ENCODE results near the gene CCDC112.
"Not testable (repeated sequence)": the region's sequence is repeated elsewhere in the genome, so short reads cannot be mapped to it uniquely, and the experiment has no call there.

Gene CCDC112

GRCh38 chr5:115296124-115297022 lies at the start of gene CCDC112:
Gene CCDC112 (minus strand): TSS chr5:115296654. CDS start chr5:115296543, 111 bp downstream.
- DNase-seq: peak; percentile 44 to 79

DNA sequence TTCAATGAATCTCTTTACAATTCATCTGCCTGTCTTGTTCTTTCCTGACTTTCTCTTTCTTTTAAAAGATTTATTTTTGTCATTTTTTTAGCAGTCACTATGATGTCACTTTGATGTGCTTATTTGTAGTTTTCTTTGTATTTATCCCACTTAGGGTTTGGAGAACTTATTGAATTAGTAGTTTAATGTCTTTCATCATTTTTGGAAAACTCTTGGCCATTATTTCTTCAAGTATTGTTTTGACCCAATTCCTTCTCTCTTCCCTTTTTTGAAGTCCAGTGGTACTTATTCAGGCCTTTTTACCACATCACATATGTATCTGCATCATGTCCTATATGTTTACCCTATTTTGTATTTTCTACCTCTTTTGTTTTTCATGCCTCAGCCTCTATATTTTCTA lies 48.9 kb upstream of the CCDC112 start:
- no peak for DNase-seq

- DNase-seq: no peak
These were observed 47.4 kb upstream of the CCDC112 start for GRCh38 chr5:115343855-115344254.

- DNase-seq: no peak
These were observed 46.3 kb upstream of the CCDC112 start for GRCh38 chr5:115342590-115343377.

DNA sequence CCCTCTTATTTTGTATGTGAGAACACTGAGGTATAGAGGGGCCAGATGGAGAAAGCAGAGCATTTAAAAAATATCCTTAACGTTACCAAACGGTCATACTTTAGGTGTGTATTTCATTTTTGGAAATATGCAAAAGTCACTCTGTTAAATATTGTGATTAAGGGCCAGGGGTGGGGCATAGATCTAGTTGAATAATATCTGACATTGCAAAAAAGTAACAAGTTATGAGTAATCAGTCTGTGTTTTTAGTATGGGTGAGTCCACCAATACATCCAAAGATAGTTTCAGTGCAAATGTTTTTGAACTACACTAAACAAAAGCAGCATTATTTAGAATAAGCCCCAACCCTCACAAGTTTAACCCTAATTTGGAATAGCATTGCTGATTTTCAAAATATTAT lies 45.3 kb upstream of the CCDC112 start:
- DNase-seq: no peak

- DNase-seq: no peak
These were observed 42.4 kb upstream of the CCDC112 start for GRCh38 chr5:115338851-115339250.

GRCh38 chr5:115337882-115338281 lies 41.4 kb upstream of the CCDC112 start:
- DNase-seq: no peak

DNA sequence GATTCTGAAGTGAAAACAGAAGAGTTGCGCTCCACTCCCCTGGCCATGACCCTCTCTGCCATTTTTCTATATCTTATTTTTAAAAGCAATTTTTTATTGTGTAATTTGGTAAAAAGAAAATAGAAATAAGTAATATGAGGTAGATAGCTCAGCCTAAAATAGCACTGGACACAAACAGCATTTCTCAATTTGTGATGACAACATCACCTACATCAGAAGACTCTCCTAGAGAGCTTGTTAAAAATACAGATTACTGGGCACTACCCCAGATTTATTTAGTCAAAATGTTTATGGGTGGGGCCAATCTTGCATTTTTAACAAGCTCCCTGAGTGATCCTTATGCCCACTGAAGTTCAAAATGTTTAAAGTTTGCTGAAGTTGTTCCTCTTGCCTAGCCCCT lies 40.5 kb upstream of the CCDC112 start:
- no peak for DNase-seq

GRCh38 chr5:115336201-115336720 lies 39.8 kb upstream of the CCDC112 start:
- DNase-seq: no peak

GRCh38 chr5:115335301-115335700 lies 38.8 kb upstream of the CCDC112 start:
- no peak for DNase-seq

- DNase-seq: no peak
These were observed 36.7 kb upstream of the CCDC112 start for GRCh38 chr5:115333164-115333563.

- DNase-seq: no peak
These were observed 34.4 kb upstream of the CCDC112 start for GRCh38 chr5:115330830-115331229.

DNA sequence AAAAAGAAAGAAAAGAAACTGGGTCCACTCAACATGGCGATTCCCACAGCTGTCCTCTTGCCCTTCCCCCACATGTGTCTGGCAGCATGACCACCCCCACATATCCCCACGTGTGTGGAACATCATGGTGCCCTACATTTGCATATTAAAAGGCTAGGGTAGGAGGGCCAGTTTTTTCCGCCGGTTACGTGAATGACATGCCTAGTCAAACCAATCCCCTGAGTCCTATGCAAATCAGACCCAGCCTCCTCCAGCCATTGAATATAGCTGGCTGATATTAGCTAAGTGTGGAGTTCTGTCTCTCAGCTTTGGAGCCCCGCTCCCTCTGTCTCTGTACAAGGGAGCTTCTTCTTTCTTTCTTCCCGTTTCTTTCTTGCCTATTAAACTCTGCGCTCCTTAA lies 33.0 kb upstream of the CCDC112 start:
- no peak for DNase-seq

- DNase-seq: not testable (repeated sequence)
These were observed 32.3 kb upstream of the CCDC112 start for GRCh38 chr5:115328617-115329274.

DNA sequence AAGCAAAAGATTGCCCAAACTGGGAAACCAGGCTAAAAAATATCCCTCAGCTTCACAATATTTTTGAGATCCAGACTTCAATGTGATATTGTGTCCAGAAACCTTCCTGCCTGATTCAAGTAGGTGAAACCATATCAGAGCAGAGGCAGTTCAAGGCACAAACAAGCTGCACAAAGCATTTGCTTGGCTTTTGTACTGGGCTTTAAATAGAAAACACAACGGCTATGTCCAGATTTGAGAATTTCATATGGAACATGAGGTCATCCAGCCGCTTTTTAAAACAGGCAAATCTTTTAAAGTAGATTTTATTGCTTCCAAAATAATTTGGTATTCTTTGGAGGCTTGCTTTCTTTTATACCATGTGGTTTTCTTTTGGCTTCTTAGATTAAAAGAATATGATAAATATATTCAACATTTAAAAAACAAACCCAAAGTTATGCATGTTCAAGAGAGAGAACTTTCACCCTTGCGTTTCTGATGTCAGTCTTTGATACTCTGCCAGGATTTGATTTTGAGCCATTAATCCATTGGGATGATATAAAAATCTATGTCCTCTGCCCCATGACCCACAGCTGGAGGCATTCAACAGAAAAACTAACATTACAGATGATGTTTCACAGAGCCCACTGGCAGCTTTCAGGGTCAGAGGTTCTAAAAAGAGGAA lies 29.0 kb upstream of the CCDC112 start:
- no peak for DNase-seq

GRCh38 chr5:115324021-115324420 lies 27.6 kb upstream of the CCDC112 start:
- DNase-seq: no peak

DNA sequence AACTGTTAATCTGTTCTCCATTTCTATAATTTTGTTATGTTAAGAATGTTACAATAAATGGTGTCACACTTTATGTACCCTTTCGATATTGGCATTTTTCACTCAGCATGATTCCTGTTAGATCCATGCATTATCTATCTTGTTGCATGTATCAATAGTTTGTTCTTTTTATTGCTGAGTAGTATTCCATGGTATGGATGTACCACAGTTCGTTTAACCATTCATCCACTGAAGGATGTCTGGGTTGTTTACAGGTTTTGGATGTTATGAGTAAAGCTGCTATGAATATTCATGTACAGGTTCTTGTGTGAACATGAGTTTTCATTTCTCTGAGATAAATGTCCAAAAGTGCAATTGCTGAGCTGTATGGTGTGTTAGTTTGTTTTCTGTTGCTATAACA lies 26.3 kb upstream of the CCDC112 start:
- DNase-seq: no peak

DNA sequence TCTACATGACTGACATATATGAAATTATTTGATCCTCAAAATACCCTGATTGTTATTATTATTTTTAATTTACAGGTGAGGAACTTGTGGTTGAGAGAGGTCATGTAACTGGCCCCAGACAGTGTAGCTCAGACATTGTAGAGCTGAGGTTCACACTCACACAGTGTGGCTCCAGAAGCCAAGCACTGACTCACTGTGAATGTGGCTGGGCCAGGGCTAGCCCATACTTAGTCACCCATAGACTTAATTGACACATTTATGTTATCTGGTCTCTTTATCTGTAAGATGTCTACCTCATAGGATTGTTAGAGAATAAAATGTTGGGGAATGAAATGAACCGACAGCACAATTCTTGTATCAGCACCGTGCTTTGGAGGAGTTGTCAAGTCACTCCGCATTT lies 24.9 kb upstream of the CCDC112 start:
- no peak for DNase-seq

- no peak for DNase-seq
These were observed 24.1 kb upstream of the CCDC112 start for GRCh38 chr5:115320515-115320914.

- DNase-seq: no peak
These were observed 23.6 kb upstream of the CCDC112 start for GRCh38 chr5:115320006-115320405.

- DNase-seq: no peak
These were observed 22.6 kb upstream of the CCDC112 start for GRCh38 chr5:115319007-115319406.

- no peak for DNase-seq
These were observed 21.3 kb upstream of the CCDC112 start for GRCh38 chr5:115317736-115318135.

DNA sequence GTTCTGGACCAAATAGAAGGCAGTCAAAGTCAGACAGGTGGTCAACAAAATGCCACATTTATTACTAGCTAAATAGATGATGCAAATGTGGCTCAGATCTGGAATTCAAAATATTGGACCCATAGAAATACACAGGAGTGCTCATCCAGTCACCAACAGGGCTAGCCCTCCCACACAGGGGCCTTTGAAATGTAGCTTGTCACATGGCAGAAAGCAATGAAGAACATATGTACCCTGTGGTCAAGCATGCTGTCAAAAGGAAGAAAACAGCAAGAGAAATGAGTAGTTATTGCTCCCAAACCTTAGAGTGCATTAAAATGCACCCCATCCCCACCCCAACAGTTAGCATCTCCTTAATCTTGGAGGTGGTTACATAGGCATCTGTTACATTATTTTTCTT lies 20.9 kb upstream of the CCDC112 start:
- no peak for DNase-seq

Measured in NCI-H187 (cell line).